MCF 10A (cell line): ENCODE measurements around the gene LRAT. TPM values are rescaled to one million over a fixed set of nuclear protein-coding genes. Genes with fewer than 3 reads are reported as not detected.

ENCODE experiments used
- Bru-seq: library from RNA; stranded (reverse); fragments of 400-500 nt; gene quantifications from one replicate; lab custom pipeline; 2021; lab: Mats Ljungman, UMichigan
- BruChase-seq, 2 experiments: library from RNA; stranded (reverse); fragments of 400-500 nt; gene quantifications; one replicate each; lab custom pipeline; 2021; lab: Mats Ljungman, UMichigan
- BruUV-seq: library from RNA; stranded (reverse); fragments of 400-500 nt; replicated peaks from 2 replicates; lab custom pipeline; 2021; lab: Mats Ljungman, UMichigan
- CTCF ChIA-PET: fragments of 300-600 bp; sonication (Branson Sonifier 250); formaldehyde crosslinking; extraction: SDS; loops from one replicate; lab custom pipeline; 2021; ENCODE audit warnings: antibody characterized with exemption, inconsistent platforms; lab: Yijun Ruan, JAX
- POLR2A ChIA-PET: fragments of 300-600, 350-650 bp; sonication (Branson Sonifier 250); formaldehyde crosslinking; extraction: SDS; loops from one replicate; lab custom pipeline; 2020; ENCODE audit warnings: antibody characterized with exemption, inconsistent platforms; lab: Yijun Ruan, JAX
- DNase-seq: peaks from one replicate; pipeline ENCODE4 v3.0.0-alpha.2; 2018; ENCODE audit not compliant: unreplicated experiment
- H3K27ac Mint-ChIP-seq: one replicate; pipeline ENCODE4 v1.8.0; 2022; ENCODE audit warnings: mild to moderate bottlenecking, low read depth, mixed read lengths; ENCODE audit not compliant: unreplicated experiment
- H3K27me3 Mint-ChIP-seq: one replicate; pipeline ENCODE4 v1.8.0; 2022; ENCODE audit warnings: mixed read lengths; ENCODE audit not compliant: insufficient read depth, unreplicated experiment
- H3K36me3 Mint-ChIP-seq: one replicate; pipeline ENCODE4 v1.8.0; 2022; ENCODE audit warnings: mild to moderate bottlenecking, moderate library complexity, mixed read lengths; ENCODE audit not compliant: insufficient read depth, unreplicated experiment
- H3K4me1 Mint-ChIP-seq: one replicate; pipeline ENCODE4 v1.8.0; 2022; ENCODE audit warnings: mixed read lengths; ENCODE audit not compliant: insufficient read depth, unreplicated experiment
- H3K4me3 Mint-ChIP-seq: one replicate; pipeline ENCODE4 v1.8.0; 2022; ENCODE audit warnings: mild to moderate bottlenecking, moderate library complexity, mixed read lengths; ENCODE audit not compliant: unreplicated experiment
- H3K9me3 Mint-ChIP-seq: one replicate; pipeline ENCODE4 v1.8.0; 2022; ENCODE audit warnings: mixed read lengths; ENCODE audit not compliant: unreplicated experiment
- CTCF ChIP-seq: fragments of 200-600 bp; IDR thresholded peaks from one replicate; pipeline ENCODE4 v1.8.0; 2022; ENCODE audit warnings: antibody characterized with exemption, mild to moderate bottlenecking; ENCODE audit not compliant: unreplicated experiment
- intact Hi-C: fragments of 100-400 bp; cut with micrococcal nuclease; formaldehyde crosslinking; loops from 2 replicates; pipeline ENCODE4 v1.14.1; 2022
- long read RNA-seq: library from polyadenylated mRNA; stranded (forward); transcript quantifications from one replicate; pipeline ENCODE4 v2.0.0, GENCODE V29; 2022
- total RNA-seq: library from RNA; stranded (reverse); gene quantifications from 2 replicates; pipeline ENCODE4 v1.2.3, GENCODE V29; 2022

The LRAT gene
- total RNA-seq (3.5 and 5.8 TPM in 2 replicates), Bru-seq, nascent RNA (percentile 53 among the genes with signal in this experiment), BruChase-seq, experiment 1, labeled RNA remaining after a 6-hour chase (percentile 62 among the genes with signal in this experiment), BruChase-seq, experiment 2, labeled RNA remaining after a 2-hour chase (percentile 55 among the genes with signal in this experiment)
- long read RNA-seq, full-length matches to known transcripts: 3 of 5 reads
- long read RNA-seq, partial matches to known transcripts: 0 of 5 reads
- long read RNA-seq, other reads (novel, unspliced or antisense): 2 of 5 reads

GRCh38 chr4:154743683-154744340 is at the start of gene LRAT:
Gene LRAT, plus strand, starts transcription at chr4:154744000. Its CDS starts 327 bp downstream, at chr4:154744327.
- intact Hi-C loops: no loop called here
- ChIA-PET CTCF (interaction anchor here (0.6 to 4.0 kb wide), 17 partner anchors 10 to 617 kb away, joined by 3 to 40 read pairs (median 4); no protein-coding TSS in a partner anchor), POLR2A (interaction anchor here (0.7 to 3.8 kb wide), 19 partner anchors 9 to 194 kb away, joined by 3 to 43 read pairs (median 5); partner anchors contain the start of gene PLRG1)
- H3K36me3 Mint-ChIP-seq: no peaks in the 10 kb centered on the region
- TF ChIP-seq CTCF: peak; percentile 19
- H3K27ac Mint-ChIP-seq: peak within 1 kb of the TSS; percentile 88
- BruUV-seq: no TSS peak
- H3K9me3 Mint-ChIP-seq: no peaks in the 10 kb centered on the region
- DNase-seq: peak; percentile 77
- H3K4me3 Mint-ChIP-seq: peak within 1 kb of the TSS; percentile 98
- peaks cover 36% of the 10 kb centered on the region for H3K4me1 Mint-ChIP-seq
- no peaks in the 10 kb centered on the region for H3K27me3 Mint-ChIP-seq

GRCh38 chr4:154707877-154708276 is 35.9 kb upstream of the LRAT start:
- TF ChIP-seq CTCF: no peak
- CTCF ChIA-PET: interaction anchor here (0.5 to 1.8 kb wide), 5 partner anchors 16 to 71 kb away, joined by 3 to 11 read pairs (median 4); no protein-coding TSS in a partner anchor
- POLR2A ChIA-PET: interaction anchor here (0.5 to 1.8 kb wide), 8 partner anchors 9 to 109 kb away, joined by 3 to 5 read pairs (median 4); partner anchors contain the start of gene LRAT
- H3K4me1 Mint-ChIP-seq: peaks cover 6% of the 10 kb centered on the region
- intact Hi-C loops: no loop called here
- no peaks in the 10 kb centered on the region for H3K36me3 Mint-ChIP-seq
- DNase-seq: peak; percentile 13
- H3K27ac Mint-ChIP-seq: no peak overlapping the region
- H3K9me3 Mint-ChIP-seq: no peaks in the 10 kb centered on the region
- no peak overlapping the region for H3K4me3 Mint-ChIP-seq
- no TSS peak for BruUV-seq
- no peaks in the 10 kb centered on the region for H3K27me3 Mint-ChIP-seq

- no peak for DNase-seq
- no peak for TF ChIP-seq CTCF
- intact Hi-C loops: no loop called here
- H3K36me3 Mint-ChIP-seq: no peaks in the 10 kb centered on the region
- CTCF ChIA-PET: interaction anchor here (0.6 to 1.8 kb wide), 6 partner anchors 12 to 257 kb away, joined by 3 to 11 read pairs (median 4); no protein-coding TSS in a partner anchor
- POLR2A ChIA-PET: interaction anchor here (1.1 to 1.8 kb wide), 4 partner anchors 11 to 36 kb away, joined by 3 to 6 read pairs (median 4); partner anchors contain the start of gene LRAT
- no TSS peak for BruUV-seq
- no peak overlapping the region for H3K4me3 Mint-ChIP-seq
- peaks cover 6% of the 10 kb centered on the region for H3K4me1 Mint-ChIP-seq
- no peaks in the 10 kb centered on the region for H3K9me3 Mint-ChIP-seq
- H3K27ac Mint-ChIP-seq: no peak overlapping the region
- H3K27me3 Mint-ChIP-seq: no peaks in the 10 kb centered on the region
Measured at GRCh38 chr4:154709550-154709949, 34.2 kb upstream of the LRAT start.
